HepG2 (cell line): ENCODE data around the gene MYL4.

Experiments used
- ARNT ChIP-seq: fragments of 450-650 bp; IDR thresholded peaks from 2 replicates; pipeline ENCODE4 v1.6.1; 2017
- ASH2L ChIP-seq: fragments of 300-600, 200-600 bp; sonication (generic); IDR thresholded peaks from 2 replicates; pipeline ENCODE4 v1.7.0; 2017; ENCODE audit warnings: low read depth, mild to moderate bottlenecking, moderate library complexity, mixed read lengths, low read length; ENCODE audit not compliant: insufficient read length
- CTCF ChIP-seq: sonication (generic); formaldehyde crosslinking; IDR thresholded peaks from 2 replicates; pipeline ENCODE4 v1.5.0; 2020; ENCODE audit warnings: mild to moderate bottlenecking, missing genetic modification reagents, moderate library complexity
- KDM5A ChIP-seq: fragments of 200-600 bp; sonication (generic); IDR thresholded peaks from 2 replicates; pipeline ENCODE4 v1.7.0; 2018; ENCODE audit warnings: antibody characterized with exemption, mild to moderate bottlenecking, low read length, borderline replicate concordance
- KLF9 ChIP-seq: IDR thresholded peaks from 2 replicates; pipeline ENCODE4 v1.6.1; 2016; ENCODE audit warnings: low read depth
- REPIN1 ChIP-seq: sonication (generic); formaldehyde crosslinking; IDR thresholded peaks from 2 replicates; pipeline ENCODE4 v1.8.0; 2022; ENCODE audit warnings: missing genetic modification reagents, low read depth, mild to moderate bottlenecking, borderline replicate concordance
- SUZ12 ChIP-seq: fragments of 150-350 bp; IDR thresholded peaks from 2 replicates; pipeline ENCODE4 v1.6.1; 2014; ENCODE audit warnings: low read depth, low read length
- ZBTB1 ChIP-seq: sonication (generic); formaldehyde crosslinking; IDR thresholded peaks from 2 replicates; pipeline ENCODE4 v1.4.0; 2020; ENCODE audit warnings: missing genetic modification reagents, borderline replicate concordance

- no peak for TF ChIP-seq CTCF
- no peak for TF ChIP-seq KDM5A
- no peak for TF ChIP-seq REPIN1 (CRISPR knock-in tag)
- TF ChIP-seq SUZ12: no peak
- TF ChIP-seq ZBTB1: no peak
- TF ChIP-seq ARNT: no peak
- TF ChIP-seq KLF9 (CRISPR knock-in tag): no peak
- TF ChIP-seq ASH2L: no peak
These were observed 5.8 kb downstream of the MYL4 start for GRCh38 chr17:47214931-47215330.
